Stomach (tissue), 9 donors: ENCODE data around the gene SFN. TPM values are rescaled to one million over a fixed set of nuclear protein-coding genes. Genes with fewer than 3 reads are reported as not detected.
A peak's percentile ranks its signal among the peaks of the same experiment; 100 is the strongest.

Experiments
- DNase-seq, 2 donors: peaks; one replicate each; pipeline versions ENCODE4 v3.0.0 to v3.0.0-alpha.2; 2013 to 2019
- H3K27ac ChIP-seq, 5 donors: fragments of 200-600 bp in 4 of 5; sonication (generic) in 4 of 5; one replicate each; pipeline ENCODE4 v1.5.1; 2013 to 2019; ENCODE audit warnings: mild to moderate bottlenecking in 1 of 5, moderate library complexity in 1 of 5
- H3K27me3 ChIP-seq, 3 donors: fragments of 200-600 bp; sonication (generic); one replicate each; pipeline ENCODE4 v1.5.1; 2017 to 2019; ENCODE audit warnings: mixed run types in 1 of 3
- H3K36me3 ChIP-seq, 4 donors: fragments of 200-600 bp; sonication (generic); 1 replicate in 3 of 4; 2 replicates in 1 of 4; pipeline ENCODE4 v1.5.1; 2016 to 2019
- H3K4me1 ChIP-seq, 4 donors: fragments of 200-600 bp; sonication (generic); one replicate each; pipeline ENCODE4 v1.5.1; 2016 to 2019
- H3K4me3 ChIP-seq, 4 donors: fragments of 200-600 bp; sonication (generic) in 3 of 4; one replicate each; pipeline ENCODE4 v1.5.1; 2016 to 2019; ENCODE audit warnings: mild to moderate bottlenecking in 1 of 4
- H3K9me3 ChIP-seq, 4 donors: fragments of 200-600 bp; sonication (generic); one replicate each; pipeline ENCODE4 v1.5.1; 2016 to 2019
- EP300 ChIP-seq: sonication (generic); formaldehyde crosslinking; IDR thresholded peaks from one replicate; pipeline ENCODE4 v1.6.1; 2017; ENCODE audit warnings: antibody characterized with exemption
- POLR2A ChIP-seq, 4 donors: fragments of 450-650 bp; IDR thresholded peaks; one replicate each; pipeline ENCODE4 v1.6.1; 2016; ENCODE audit warnings: antibody characterized with exemption in 4 of 4, control low read depth in 2 of 4, mild to moderate bottlenecking in 1 of 4, moderate library complexity in 1 of 4
- POLR2AphosphoS5 ChIP-seq, 3 donors: sonication (generic); formaldehyde crosslinking; IDR thresholded peaks; one replicate each; pipeline ENCODE4 v1.6.1; 2016; ENCODE audit warnings: antibody characterized with exemption in 3 of 3
- WGBS, 5 donors: extraction: QIAGEN DNeasy Blood & Tissue Kit in 3 of 5; methylation state at CpG; one replicate each; pipeline versions ENCODE4 v1.1.5 to v1.1.7; 2013 to 2018; 5-methylcytosine and 5-hydroxymethylcytosine counted together
- intact Hi-C: fragments of 100-400 bp; cut with DNase I; formaldehyde crosslinking; loops from one replicate; pipeline ENCODE4 v1.15.1; 2023; ENCODE audit warnings: low total_unique reads
- polyA plus RNA-seq, 3 donors: library from polyadenylated mRNA; stranded (reverse); fragments of 200-250 nt; gene quantifications; one replicate each; pipeline ENCODE4 v1.2.3, GENCODE V29; 2013
- total RNA-seq, 5 donors: library from RNA; depleted of rRNA; stranded (reverse); fragments of >200 nt; gene quantifications; one replicate each; pipeline versions ENCODE4 v1.1.0 to v1.2.3, GENCODE V29; 2014 to 2016
- TF ChIP-seq, protein P1 (sequence below), 7 experiments: fragments of 450-650 bp in 4 of 7; fragments of 200-600 bp in 3 of 7; sonication (generic) in 3 of 7; IDR thresholded peaks; one replicate each; pipeline ENCODE4 v1.5.1; 2016 to 2019; ENCODE audit warnings: antibody characterized with exemption in 7 of 7, control low read depth in 2 of 7, mild to moderate bottlenecking in 1 of 7
- donor health status: healthy with polysubstance abuse.
- donor health status: Bipolar disorder and iron deficiency.
- donor health status: healthy.

SFN gene
- total and polyA plus RNA-seq, 8 donors, result 17.4 to 410 (median 81.2) TPM

DNA sequence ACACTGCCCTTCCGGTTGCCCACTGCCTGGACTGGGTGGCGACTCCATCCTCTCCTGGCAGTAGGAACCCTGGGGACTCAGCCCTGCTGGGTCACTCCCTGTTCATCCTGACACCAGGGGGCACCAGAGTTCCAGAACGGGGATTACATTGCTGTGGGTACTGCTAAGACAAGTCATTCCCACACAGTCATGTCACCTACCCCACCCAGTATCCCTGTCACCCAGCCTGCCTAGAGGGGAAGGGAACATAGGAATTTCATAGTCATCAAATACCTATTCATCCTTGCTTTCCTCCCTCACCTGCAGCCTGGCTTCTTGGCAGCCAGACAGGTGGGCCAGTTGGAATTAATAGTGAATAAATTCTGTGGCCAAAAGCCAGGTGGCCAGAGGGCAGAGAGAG is 9.8 kb upstream of the SFN start:
- H3K27ac ChIP-seq, result peak overlapping the region in 1 of 5 donors; percentile 55
- no peak overlapping the region for H3K4me3 ChIP-seq
- TF ChIP-seq, protein P1, sequence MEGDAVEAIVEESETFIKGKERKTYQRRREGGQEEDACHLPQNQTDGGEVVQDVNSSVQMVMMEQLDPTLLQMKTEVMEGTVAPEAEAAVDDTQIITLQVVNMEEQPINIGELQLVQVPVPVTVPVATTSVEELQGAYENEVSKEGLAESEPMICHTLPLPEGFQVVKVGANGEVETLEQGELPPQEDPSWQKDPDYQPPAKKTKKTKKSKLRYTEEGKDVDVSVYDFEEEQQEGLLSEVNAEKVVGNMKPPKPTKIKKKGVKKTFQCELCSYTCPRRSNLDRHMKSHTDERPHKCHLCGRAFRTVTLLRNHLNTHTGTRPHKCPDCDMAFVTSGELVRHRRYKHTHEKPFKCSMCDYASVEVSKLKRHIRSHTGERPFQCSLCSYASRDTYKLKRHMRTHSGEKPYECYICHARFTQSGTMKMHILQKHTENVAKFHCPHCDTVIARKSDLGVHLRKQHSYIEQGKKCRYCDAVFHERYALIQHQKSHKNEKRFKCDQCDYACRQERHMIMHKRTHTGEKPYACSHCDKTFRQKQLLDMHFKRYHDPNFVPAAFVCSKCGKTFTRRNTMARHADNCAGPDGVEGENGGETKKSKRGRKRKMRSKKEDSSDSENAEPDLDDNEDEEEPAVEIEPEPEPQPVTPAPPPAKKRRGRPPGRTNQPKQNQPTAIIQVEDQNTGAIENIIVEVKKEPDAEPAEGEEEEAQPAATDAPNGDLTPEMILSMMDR (IDR thresholded peaks at IDR 0.05), result peak in 5 of 7 experiments; percentile 76 to 87 (median 82)
- TF ChIP-seq POLR2A (IDR thresholded peaks at IDR 0.05) (no peak), POLR2AphosphoS5 (IDR thresholded peaks at IDR 0.05) (peak in 1 of 3 donors; percentile 72), EP300 (no peak)
- WGBS, 5 donors, result 8 to 22% (median 15%) methylated on average over 3 of the region's 3 CpGs
- H3K9me3 ChIP-seq, result no peaks in the 10 kb centered on the region
- H3K27me3 ChIP-seq, result no peaks in the 10 kb centered on the region
- peaks cover 0 to 46% (median 13%) of the 10 kb centered on the region in 4 donors for H3K4me1 ChIP-seq
- peaks cover 45 to 100% (median 100%) of the 10 kb centered on the region in 4 donors for H3K36me3 ChIP-seq
- intact Hi-C loops, result no loop called here
- peak; percentile 91 to 94 for DNase-seq

DNA sequence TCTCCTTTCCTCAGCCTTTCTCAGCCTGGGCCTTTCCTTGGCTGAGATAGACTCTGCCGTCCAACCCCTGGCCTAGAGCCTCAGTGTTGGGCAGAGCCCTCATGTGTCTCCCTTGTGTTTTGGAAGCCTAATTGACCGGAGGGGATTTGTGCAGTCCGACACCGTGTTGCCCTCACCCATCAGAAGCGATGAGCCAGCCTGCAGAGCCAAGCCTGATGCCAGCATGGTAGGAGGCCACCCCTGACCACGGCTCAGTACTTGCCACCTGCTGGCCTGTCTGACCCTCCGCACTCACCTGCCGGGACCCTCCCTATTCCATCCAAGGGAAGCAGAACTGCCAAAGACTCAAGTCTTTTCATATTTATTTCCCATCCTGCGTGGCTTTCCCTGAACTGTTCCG is 9.3 kb upstream of the SFN start:
- intact Hi-C loops, result no loop called here
- peak overlapping the region in 1 of 5 donors; percentile 55 for H3K27ac ChIP-seq
- no peak for DNase-seq
- H3K27me3 ChIP-seq, result no peaks in the 10 kb centered on the region
- H3K4me1 ChIP-seq, result peaks cover 0 to 41% (median 9%) of the 10 kb centered on the region in 4 donors
- H3K4me3 ChIP-seq, result no peak overlapping the region
- no peaks in the 10 kb centered on the region for H3K9me3 ChIP-seq
- WGBS, 5 donors, result 96 to 99% (median 97%) methylated on average over 9 to 10 of the region's 10 CpGs
- H3K36me3 ChIP-seq, result peaks cover 44 to 99% (median 96%) of the 10 kb centered on the region in 4 donors
- no peak for TF ChIP-seq EP300
- no peak for TF ChIP-seq POLR2AphosphoS5 (IDR thresholded peaks at IDR 0.05)
- TF ChIP-seq, protein P1 (IDR thresholded peaks at IDR 0.05), result no peak
- no peak for TF ChIP-seq POLR2A (IDR thresholded peaks at IDR 0.05)

DNA sequence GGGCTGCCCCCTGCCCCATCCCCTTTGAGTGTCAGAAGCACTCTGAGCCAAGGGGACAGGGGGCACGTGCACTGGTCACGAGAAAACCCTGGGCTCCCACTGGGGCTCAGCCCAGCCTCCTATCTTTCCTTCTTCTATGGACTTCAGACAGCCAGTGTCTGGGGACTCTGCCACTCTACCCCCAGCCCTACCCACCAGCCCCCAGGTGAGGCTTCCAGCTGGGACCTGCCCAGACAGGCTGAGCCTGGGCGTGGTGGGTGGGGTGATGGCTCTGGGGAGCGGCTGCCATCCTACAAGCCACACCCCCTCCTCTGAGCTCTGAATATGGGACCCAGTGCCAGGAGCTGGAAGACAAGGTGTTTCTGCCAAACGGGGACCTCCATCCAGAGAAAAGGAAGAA is 8.0 kb upstream of the SFN start:
- peak in 1 of 2 donors; percentile 74 for DNase-seq
- no peaks in the 10 kb centered on the region for H3K9me3 ChIP-seq
- peaks cover 37 to 86% (median 83%) of the 10 kb centered on the region in 4 donors for H3K36me3 ChIP-seq
- no peak overlapping the region for H3K27ac ChIP-seq
- no peak overlapping the region for H3K4me3 ChIP-seq
- H3K27me3 ChIP-seq, result no peaks in the 10 kb centered on the region
- TF ChIP-seq POLR2AphosphoS5 (IDR thresholded peaks at IDR 0.05), result no peak
- TF ChIP-seq POLR2A (IDR thresholded peaks at IDR 0.05), result no peak
- TF ChIP-seq, protein P1 (IDR thresholded peaks at IDR 0.05), result no peak
- no peak for TF ChIP-seq EP300
- intact Hi-C loops, result no loop called here
- peaks cover 0 to 28% (median 0%) of the 10 kb centered on the region in 4 donors for H3K4me1 ChIP-seq
- 56 to 87% (median 66%) methylated on average over 3 to 5 of the region's 5 CpGs for WGBS, 5 donors

DNA sequence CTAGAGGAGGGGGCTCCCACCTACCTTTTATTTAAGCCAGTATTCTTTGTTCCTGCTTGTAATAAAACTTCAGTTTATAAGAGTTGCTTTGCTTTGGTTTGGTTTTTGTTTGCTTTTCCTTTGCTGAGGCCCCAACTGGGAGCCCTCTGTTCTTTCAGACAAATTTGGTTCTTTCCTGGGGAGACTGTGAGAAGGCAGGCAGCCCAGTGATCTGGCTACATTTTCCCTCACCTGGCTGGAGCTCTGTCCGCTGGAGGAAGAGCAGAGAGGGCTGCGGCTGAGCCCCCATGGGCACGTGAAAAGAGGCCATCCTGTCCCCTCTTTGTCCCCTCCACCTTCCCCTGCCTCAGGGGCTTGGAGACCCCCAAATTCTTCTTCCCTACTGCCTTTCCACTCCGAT is 7.3 kb upstream of the SFN start:
- TF ChIP-seq POLR2AphosphoS5 (IDR thresholded peaks at IDR 0.05) (no peak), EP300 (no peak), POLR2A (IDR thresholded peaks at IDR 0.05) (no peak)
- TF ChIP-seq, protein P1 (IDR thresholded peaks at IDR 0.05), result no peak
- intact Hi-C loops, result no loop called here
- Histone ChIP-seq H3K9me3 (no peaks in the 10 kb centered on the region), H3K36me3 (peaks cover 31 to 79% (median 76%) of the 10 kb centered on the region in 4 donors), H3K4me1 (peaks cover 0 to 25% (median 0%) of the 10 kb centered on the region in 4 donors), H3K4me3 (no peak overlapping the region), H3K27ac (no peak overlapping the region), H3K27me3 (no peaks in the 10 kb centered on the region)
- DNase-seq, result no peak
- WGBS, 5 donors, result 79 to 95% (median 85%) methylated on average over 4 of the region's 4 CpGs
